Bronchial epithelial cell (primary cell): ENCODE data around the gene RASA2. TPM values are rescaled to one million over a fixed set of nuclear protein-coding genes. Genes with fewer than 3 reads are reported as not detected.

Experiments
- DNase-seq: peaks from one replicate; pipeline ENCODE4 v3.0.0-alpha.2; 2010; ENCODE audit warnings: low read depth
- FAIRE-seq: peaks from 2 replicates; lab custom pipeline; 2011; peaks lifted over from hg19 to GRCh38; lab: Jason Lieb, UNC
- H3K27me3 ChIP-seq: 2 replicates; pipeline ENCODE4 v1.5.1; 2011; ENCODE audit warnings: low read length; ENCODE audit not compliant: control insufficient read depth, insufficient read depth
- H3K36me3 ChIP-seq: 2 replicates; pipeline ENCODE4 v1.5.1; 2011; ENCODE audit warnings: low read length; ENCODE audit not compliant: control insufficient read depth, insufficient read depth
- H3K4me3 ChIP-seq: 2 replicates; pipeline ENCODE4 v1.5.1; 2011; ENCODE audit warnings: mild to moderate bottlenecking, low read depth, low read length, control low read depth
- CTCF ChIP-seq: IDR thresholded peaks from 2 replicates; pipeline ENCODE4 v1.5.1; 2011; ENCODE audit warnings: mild to moderate bottlenecking, moderate library complexity, low read length, control low read depth, inconsistent platforms; ENCODE audit not compliant: insufficient read depth, severe bottlenecking
- total RNA-seq: library from RNA; depleted of rRNA; stranded (reverse); fragments of >200 nt; gene quantifications from 2 replicates; pipeline ENCODE4 v1.2.1, GENCODE V29; 2014

Gene RASA2
- total RNA-seq, 1 donor from 2014 or later: 11.8 TPM

GRCh38 chr3:141484701-141485287 is 2.0 kb upstream of the RASA2 start:
- DNase-seq (no peak), FAIRE-seq (no peak)
- Histone ChIP-seq H3K27me3 (no peaks in the 10 kb centered on the region), H3K36me3 (no peaks in the 10 kb centered on the region), H3K4me3 (no peak overlapping the region)
- TF ChIP-seq CTCF: no peak

- Histone ChIP-seq H3K27me3 (no peaks in the 10 kb centered on the region), H3K36me3 (no peaks in the 10 kb centered on the region), H3K4me3 (peak overlapping the region; percentile 77)
- peak; percentile 97 for DNase-seq
- TF ChIP-seq CTCF: no peak
- no peak for FAIRE-seq
Observed at GRCh38 chr3:141485641-141486495, 959 bp upstream of the RASA2 start.

- peak overlapping the region; percentile 77 for H3K4me3 ChIP-seq
- FAIRE-seq: no peak
- peak; percentile 61 for DNase-seq
Observed at GRCh38 chr3:141486496-141486745, 406 bp upstream of the RASA2 start.

GRCh38 chr3:141487521-141488252 is 860 bp downstream of the RASA2 start:
- FAIRE-seq: no peak
- no peaks in the 10 kb centered on the region for H3K27me3 ChIP-seq
- H3K36me3 ChIP-seq: no peaks in the 10 kb centered on the region
- TF ChIP-seq CTCF: no peak
- peak overlapping the region; percentile 77 for H3K4me3 ChIP-seq
- peak; percentile 49 for DNase-seq

More at GRCh38 chr3:141486496-141486745, 406 bp upstream of the RASA2 start:
- no peak for TF ChIP-seq CTCF
- H3K36me3 ChIP-seq: no peaks in the 10 kb centered on the region
- H3K27me3 ChIP-seq: no peaks in the 10 kb centered on the region

GRCh38 chr3:141489203-141489602 is 2.4 kb downstream of the RASA2 start:
- H3K36me3 ChIP-seq: no peaks in the 10 kb centered on the region
- H3K4me3 ChIP-seq: no peak overlapping the region
- no peak for DNase-seq
- H3K27me3 ChIP-seq: no peaks in the 10 kb centered on the region
- FAIRE-seq: no peak
- TF ChIP-seq CTCF: no peak
